ENCODE results near the gene MAMLD1. TPM values are rescaled to one million over a fixed set of nuclear protein-coding genes. Genes with fewer than 3 reads are reported as not detected.

MAMLD1 gene
- total RNA-seq, 1 experiment from 2014 or later, result 3.2 TPM

GRCh38 chrX:150463566-150463965 is 100.4 kb downstream of the MAMLD1 start:
- CTCF ChIA-PET, result no interaction called here
- no peak overlapping the region for H3K27ac ChIP-seq (ENCODE audit: low read depth, low read length, poor library complexity, severe bottlenecking)
- no peaks in the 10 kb centered on the region for H3K27me3 ChIP-seq (replicated peaks; ENCODE audit: insufficient read depth, low read depth, low read length, poor library complexity)
- no peak overlapping the region for H3K4me3 ChIP-seq (ENCODE audit: low read depth, low read length, poor library complexity, severe bottlenecking)
- no TSS peak for BruUV-seq (replicated peaks)
- no peaks in the 10 kb centered on the region for H3K36me3 ChIP-seq (ENCODE audit: insufficient read depth, low read length, poor library complexity, severe bottlenecking)
- H3K4me1 ChIP-seq (ENCODE audit: insufficient read depth, low read length, poor library complexity, severe bottlenecking), result no peaks in the 10 kb centered on the region
- POLR2A ChIA-PET (ENCODE audit: low non-redundant PET), result no interaction called here
- DNase-seq (ENCODE audit: low spot score), result no peak
- no peak for TF ChIP-seq EZH2 (IDR thresholded peaks at IDR 0.05; ENCODE audit: borderline replicate concordance, low read depth, low read length, poor library complexity, severe bottlenecking)
- no peak for TF ChIP-seq CTCF (conservative IDR thresholded peaks at IDR 0.05; ENCODE audit: low read depth, low read length)
- no peaks in the 10 kb centered on the region for H3K9me3 ChIP-seq (ENCODE audit: low read depth, low read length, poor library complexity, severe bottlenecking)
- intact Hi-C loops (cut with micrococcal nuclease; ENCODE audit: unreplicated experiment), result no loop called here

- ChIA-PET POLR2A (ENCODE audit: low non-redundant PET) (no interaction called here), CTCF (no interaction called here)
- intact Hi-C loops (cut with micrococcal nuclease; ENCODE audit: unreplicated experiment), result no loop called here
- Histone ChIP-seq H3K4me3 (ENCODE audit: low read depth, low read length, poor library complexity, severe bottlenecking) (no peak overlapping the region), H3K4me1 (ENCODE audit: insufficient read depth, low read length, poor library complexity, severe bottlenecking) (no peaks in the 10 kb centered on the region), H3K36me3 (ENCODE audit: insufficient read depth, low read length, poor library complexity, severe bottlenecking) (no peaks in the 10 kb centered on the region), H3K9me3 (ENCODE audit: low read depth, low read length, poor library complexity, severe bottlenecking) (no peaks in the 10 kb centered on the region), H3K27me3 (replicated peaks; ENCODE audit: insufficient read depth, low read depth, low read length, poor library complexity) (no peaks in the 10 kb centered on the region), H3K27ac (ENCODE audit: low read depth, low read length, poor library complexity, severe bottlenecking) (no peak overlapping the region)
- DNase-seq (ENCODE audit: low spot score), result no peak
- no TSS peak for BruUV-seq (replicated peaks)
- TF ChIP-seq CTCF (conservative IDR thresholded peaks at IDR 0.05; ENCODE audit: low read depth, low read length) (no peak), EZH2 (IDR thresholded peaks at IDR 0.05; ENCODE audit: borderline replicate concordance, low read depth, low read length, poor library complexity, severe bottlenecking) (no peak)
Observed at GRCh38 chrX:150464001-150464400, 100.9 kb downstream of the MAMLD1 start.

- intact Hi-C loops (cut with micrococcal nuclease; ENCODE audit: unreplicated experiment), result no loop called here
- Histone ChIP-seq H3K9me3 (ENCODE audit: low read depth, low read length, poor library complexity, severe bottlenecking) (no peaks in the 10 kb centered on the region), H3K4me1 (ENCODE audit: insufficient read depth, low read length, poor library complexity, severe bottlenecking) (no peaks in the 10 kb centered on the region), H3K4me3 (ENCODE audit: low read depth, low read length, poor library complexity, severe bottlenecking) (no peak overlapping the region), H3K27ac (ENCODE audit: low read depth, low read length, poor library complexity, severe bottlenecking) (no peak overlapping the region), H3K36me3 (ENCODE audit: insufficient read depth, low read length, poor library complexity, severe bottlenecking) (no peaks in the 10 kb centered on the region), H3K27me3 (replicated peaks; ENCODE audit: insufficient read depth, low read depth, low read length, poor library complexity) (no peaks in the 10 kb centered on the region)
- CTCF ChIA-PET, result no interaction called here
- TF ChIP-seq CTCF (conservative IDR thresholded peaks at IDR 0.05; ENCODE audit: low read depth, low read length), result no peak
- no peak for TF ChIP-seq EZH2 (IDR thresholded peaks at IDR 0.05; ENCODE audit: borderline replicate concordance, low read depth, low read length, poor library complexity, severe bottlenecking)
- DNase-seq (ENCODE audit: low spot score), result no peak
- no TSS peak for BruUV-seq (replicated peaks)
- POLR2A ChIA-PET (ENCODE audit: low non-redundant PET), result no interaction called here
Observed at GRCh38 chrX:150465326-150465725, 102.2 kb downstream of the MAMLD1 start.
